K562 (cell line): ENCODE data around the gene OOEP. TPM values are rescaled to one million over a fixed set of nuclear protein-coding genes. Genes with fewer than 3 reads are reported as not detected.
A peak's percentile ranks its signal among the peaks of the same experiment; 100 is the strongest.

ENCODE experiments used
- ATAC-seq: fragments of 200-7000 bp; cut with Tn5 transposase; 3 replicates; pipeline ENCODE4 v1.9.1; 2020; ENCODE audit warnings: moderate library complexity
- BruUV-seq: library from RNA; stranded (reverse); fragments of 400-500 nt; replicated peaks from 2 replicates; lab custom pipeline; 2021; lab: Mats Ljungman, UMichigan
- CTCF ChIA-PET: fragments of 300-600 bp; formaldehyde crosslinking; extraction: SDS; loops from one replicate; lab custom pipeline; 2021; ENCODE audit warnings: low intra/inter-chr PET ratio; lab: Yijun Ruan, JAX
- POLR2A ChIA-PET: fragments of 300-600, 350-650 bp; sonication (Branson Sonifier 250); formaldehyde crosslinking; extraction: SDS; loops from one replicate; lab custom pipeline; 2021; ENCODE audit warnings: antibody characterized with exemption, inconsistent platforms; lab: Yijun Ruan, JAX
- DNase-seq, 4 experiments: peaks; one replicate each; pipeline versions ENCODE4 v3.0.0 to v3.0.0-alpha.2; 2011 to 2018; ENCODE audit warnings: low spot score in 3 of 4, mixed read lengths in 3 of 4; ENCODE audit errors: extremely low read depth in 1 of 4
- FAIRE-seq: peaks from 2 replicates; lab custom pipeline; 2011; peaks lifted over from hg19 to GRCh38; lab: Jason Lieb, UNC
- H2AFZ ChIP-seq: 2 replicates; pipeline ENCODE4 v1.6.0; 2011; ENCODE audit warnings: low read depth, low read length, control low read depth, inconsistent platforms
- H3K27ac ChIP-seq: fragments of 200-600 bp; 3 replicates; pipeline ENCODE4 v1.8.0; 2011; ENCODE audit warnings: low read depth, mild to moderate bottlenecking, control low read depth, inconsistent platforms, low read length, moderate library complexity, mixed read lengths; ENCODE audit errors: extremely low read depth
- H3K27me3 ChIP-seq, 2 experiments: fragments of 300-600 bp in 1 of 2; 2 replicates in 1 of 2; 3 replicates in 1 of 2; pipeline versions ENCODE4 v1.6.0 to v1.8.0; 2011; ENCODE audit warnings: inconsistent platforms in 2 of 2, low read length in 2 of 2, mild to moderate bottlenecking in 1 of 2, mixed read lengths in 1 of 2, moderate library complexity in 1 of 2; ENCODE audit not compliant: control insufficient read depth in 2 of 2, insufficient read depth in 2 of 2
- H3K36me3 ChIP-seq: fragments of 300-600 bp; 3 replicates; pipeline ENCODE4 v1.8.0; 2011; ENCODE audit warnings: mild to moderate bottlenecking, low read length, inconsistent platforms; ENCODE audit not compliant: control insufficient read depth, insufficient read depth
- H3K4me1 ChIP-seq, 2 experiments: fragments of 200-600 bp in 1 of 2; replicated peaks in 1 of 2; 2 replicates in 1 of 2; 3 replicates in 1 of 2; pipeline versions ENCODE4 v1.5.1 to v1.8.0; 2011; ENCODE audit warnings: inconsistent platforms in 2 of 2, low read length in 2 of 2, mild to moderate bottlenecking in 1 of 2, mixed read lengths in 1 of 2, moderate library complexity in 1 of 2; ENCODE audit not compliant: control insufficient read depth in 2 of 2, insufficient read depth in 2 of 2
- H3K4me2 ChIP-seq: 2 replicates; pipeline ENCODE4 v1.6.1; 2011; ENCODE audit warnings: low read length, control low read depth, inconsistent platforms, mixed read lengths; ENCODE audit not compliant: insufficient read depth
- H3K4me3 ChIP-seq: fragments of 200-600 bp; sonication (generic), shearing (Covaris generic); 2 replicates; pipeline ENCODE4 v1.5.1; 2016; ENCODE audit warnings: control low read depth, inconsistent platforms
- H3K79me2 ChIP-seq: fragments of 200-600 bp; 3 replicates; pipeline ENCODE4 v1.8.0; 2011; ENCODE audit warnings: low read length, inconsistent platforms; ENCODE audit not compliant: control insufficient read depth, insufficient read depth
- H3K9ac ChIP-seq, 2 experiments: 2 replicates each; pipeline versions ENCODE4 v1.6.0 to v1.6.1; 2011; ENCODE audit warnings: low read depth in 2 of 2, low read length in 2 of 2, control low read depth in 1 of 2, inconsistent platforms in 1 of 2, mild to moderate bottlenecking in 1 of 2, mixed read lengths in 1 of 2; ENCODE audit not compliant: insufficient read depth in 1 of 2
- H3K9me1 ChIP-seq: one replicate; pipeline ENCODE4 v1.6.0; 2011; ENCODE audit warnings: inconsistent platforms, mild to moderate bottlenecking, low read length, moderate library complexity; ENCODE audit not compliant: control insufficient read depth, insufficient read depth
- H3K9me3 ChIP-seq: replicated peaks from 2 replicates; pipeline ENCODE4 v1.5.1; 2011; ENCODE audit warnings: low read depth, low read length, inconsistent platforms; ENCODE audit not compliant: control insufficient read depth, insufficient read depth
- H4K20me1 ChIP-seq: replicated peaks from 2 replicates; pipeline ENCODE4 v1.6.1; 2011; ENCODE audit warnings: low read length, inconsistent platforms, mixed read lengths; ENCODE audit not compliant: control insufficient read depth, insufficient read depth
- BMI1 ChIP-seq: fragments of 150-350 bp; IDR thresholded peaks from 2 replicates; pipeline ENCODE4 v1.6.1; 2014; ENCODE audit warnings: low read length
- CBX8 ChIP-seq: fragments of 200-600 bp; sonication (generic); IDR thresholded peaks from 2 replicates; pipeline ENCODE4 v1.6.1; 2012; ENCODE audit warnings: borderline replicate concordance, mixed run types, low read depth, mild to moderate bottlenecking, moderate library complexity, mixed read lengths, low read length, control low read depth, inconsistent platforms; ENCODE audit not compliant: poor library complexity, severe bottlenecking; ENCODE audit errors: extremely low read depth
- ESRRB ChIP-seq: fragments of 250-450 bp; sonication (Bioruptor Pico); IDR thresholded peaks from 2 replicates; pipeline ENCODE4 v1.5.0; 2020; ENCODE audit warnings: mild to moderate bottlenecking, moderate library complexity, borderline replicate concordance
- JUN ChIP-seq, 2 experiments: sonication (generic) in 1 of 2; formaldehyde crosslinking in 1 of 2; IDR thresholded peaks; 2 replicates each; pipeline versions ENCODE4 v1.6.1 to v1.8.0; 2012 to 2022; ENCODE audit warnings: borderline replicate concordance in 2 of 2, mild to moderate bottlenecking in 2 of 2, improper control_type of control experiment in 1 of 2, low read depth in 1 of 2, low read length in 1 of 2, missing genetic modification reagents in 1 of 2
- MAFG ChIP-seq: fragments of 450-650 bp; conservative IDR thresholded peaks from 2 replicates; pipeline ENCODE4 v1.6.1; 2016; ENCODE audit warnings: missing genetic modification characterization, missing compliant biosample characterization
- MCM7 ChIP-seq, 2 experiments: fragments of 450-650 bp; IDR thresholded peaks; 2 replicates each; pipeline ENCODE4 v1.6.1; 2016 to 2018
- MTA3 ChIP-seq: fragments of 450-650 bp; formaldehyde crosslinking; IDR thresholded peaks from 2 replicates; pipeline ENCODE4 v1.6.1; 2017; ENCODE audit warnings: mild to moderate bottlenecking, borderline replicate concordance
- PRPF4 ChIP-seq: fragments of 200-400 bp; formaldehyde crosslinking; IDR thresholded peaks from one replicate; pipeline ENCODE4 v1.6.1; 2017; ENCODE audit warnings: low read length, low read depth, mild to moderate bottlenecking; ENCODE audit not compliant: insufficient read depth, poor library complexity, severe bottlenecking
- ZBTB1 ChIP-seq: sonication (generic); formaldehyde crosslinking; IDR thresholded peaks from 2 replicates; pipeline ENCODE4 v1.8.1; 2023; ENCODE audit warnings: missing genetic modification reagents, low read depth, mild to moderate bottlenecking, borderline replicate concordance
- ZBTB7A ChIP-seq: IDR thresholded peaks from 2 replicates; pipeline ENCODE4 v1.6.1; 2011; ENCODE audit warnings: low read depth, mild to moderate bottlenecking, low read length, moderate library complexity, borderline replicate concordance; ENCODE audit not compliant: control insufficient read depth
- ZNF347 ChIP-seq: fragments of 450-650 bp; formaldehyde crosslinking; IDR thresholded peaks from 2 replicates; pipeline ENCODE4 v1.4.0; 2020; ENCODE audit warnings: low read depth, mild to moderate bottlenecking, moderate library complexity
- ZNF589 ChIP-seq: fragments of 200-800 bp; sonication (Bioruptor generic); IDR thresholded peaks from 2 replicates; pipeline ENCODE4 v1.6.1; 2016; ENCODE audit warnings: low read depth, missing genetic modification characterization, missing compliant biosample characterization
- ZNF696 ChIP-seq: fragments of 250-450 bp; sonication (Bioruptor Pico); conservative IDR thresholded peaks from 2 replicates; pipeline ENCODE4 v1.4.0; 2020; ENCODE audit warnings: mild to moderate bottlenecking, moderate library complexity
- WGBS: fragments of 100-300 bp; shearing (Covaris generic); methylation state at CpG from one replicate; pipeline ENCODE4 v1.1.6; 2016; ENCODE audit warnings: low coverage, mixed read lengths; ENCODE audit not compliant: insufficient coverage; ENCODE audit errors: missing lambda C conversion rate; 5-methylcytosine and 5-hydroxymethylcytosine counted together
- in situ Hi-C: fragments of 300-500 bp; cut with MboI; formaldehyde crosslinking; loops from 4 replicates; pipeline ENCODE4 v1.15.0; 2018; ENCODE audit warnings: inconsistent platforms, mixed read lengths
- intact Hi-C: fragments of 100-400 bp; cut with micrococcal nuclease; formaldehyde crosslinking; loops from 2 replicates; pipeline ENCODE4 v1.14.2; 2022
- polyA plus RNA-seq, 8 experiments: library from polyadenylated mRNA; depleted of rRNA in 4 of 8; stranded (reverse) in 5 of 8; unstranded in 3 of 8; fragments of >200 nt; fragmentation: Nextera tagmentation in 2 of 8; fragmentation: Illumina TruSeq in 1 of 8; extraction: Ambion mirVana in 2 of 8; extraction: Trizol in 1 of 8; gene quantifications; 2 replicates each; pipeline versions ENCODE4 v1.2.1 to v1.2.3, GENCODE V29; 2011 to 2014; ENCODE audit warnings: inconsistent platforms in 1 of 8, missing spikeins in 1 of 8
- total RNA-seq, 7 experiments: library from RNA; depleted of rRNA in 6 of 7; stranded (reverse); fragments of >200 nt in 6 of 7; fragmentation: Illumina TruSeq in 2 of 7; extraction: Trizol in 2 of 7; gene quantifications; 2 replicates each; pipeline versions ENCODE4 v1.2.1 to v1.2.3, GENCODE V29; 2011 to 2021; ENCODE audit warnings: low replicate concordance in 1 of 7
- TF ChIP-seq, protein P1 (sequence below): fragments of 150-350 bp; conservative IDR thresholded peaks from 2 replicates; pipeline ENCODE4 v1.6.1; 2014; ENCODE audit warnings: low read length
- TF ChIP-seq, protein P2 (sequence below): fragments of 200-800 bp; sonication (Bioruptor generic); IDR thresholded peaks from 2 replicates; pipeline ENCODE4 v1.6.1; 2017; ENCODE audit warnings: missing genetic modification characterization, missing compliant biosample characterization
- TF ChIP-seq, protein P3 (sequence below): sonication (generic); formaldehyde crosslinking; IDR thresholded peaks from 2 replicates; pipeline ENCODE4 v1.9.0; 2022; ENCODE audit warnings: mild to moderate bottlenecking, missing genetic modification reagents

The OOEP gene
- total and polyA plus RNA-seq, 9 of the 15 experiments (the other 6 are each of a cell fraction or from before 2014, with no cell fraction given): not detected

DNA sequence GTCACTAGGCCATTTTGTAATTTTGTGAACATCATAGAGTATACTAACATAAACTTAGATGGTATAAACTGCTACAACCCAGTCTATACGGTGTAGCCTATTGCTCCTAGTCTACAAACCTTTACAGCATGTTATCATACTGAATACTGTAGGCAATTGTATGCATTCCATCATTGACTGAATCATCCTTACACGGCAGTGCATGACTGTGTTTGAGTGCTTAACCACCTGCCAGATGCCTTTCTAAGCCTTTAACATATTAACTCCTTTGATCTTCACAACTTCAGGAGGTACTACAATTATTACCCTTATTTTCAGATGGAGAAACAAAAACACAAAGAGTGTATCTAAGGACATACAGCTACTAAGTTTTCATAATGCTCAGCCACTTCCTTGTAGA, 29.6 kb downstream of the OOEP start (continued):
- TF ChIP-seq ZNF696 (CRISPR knock-in tag): no peak
- TF ChIP-seq MAFG (tag): no peak
- TF ChIP-seq ZNF589 (CRISPR knock-in tag): no peak
- TF ChIP-seq ZNF347: no peak
- no peak for TF ChIP-seq ZBTB7A
- TF ChIP-seq ESRRB: no peak
- TF ChIP-seq MTA3: no peak
- TF ChIP-seq, protein P1, sequence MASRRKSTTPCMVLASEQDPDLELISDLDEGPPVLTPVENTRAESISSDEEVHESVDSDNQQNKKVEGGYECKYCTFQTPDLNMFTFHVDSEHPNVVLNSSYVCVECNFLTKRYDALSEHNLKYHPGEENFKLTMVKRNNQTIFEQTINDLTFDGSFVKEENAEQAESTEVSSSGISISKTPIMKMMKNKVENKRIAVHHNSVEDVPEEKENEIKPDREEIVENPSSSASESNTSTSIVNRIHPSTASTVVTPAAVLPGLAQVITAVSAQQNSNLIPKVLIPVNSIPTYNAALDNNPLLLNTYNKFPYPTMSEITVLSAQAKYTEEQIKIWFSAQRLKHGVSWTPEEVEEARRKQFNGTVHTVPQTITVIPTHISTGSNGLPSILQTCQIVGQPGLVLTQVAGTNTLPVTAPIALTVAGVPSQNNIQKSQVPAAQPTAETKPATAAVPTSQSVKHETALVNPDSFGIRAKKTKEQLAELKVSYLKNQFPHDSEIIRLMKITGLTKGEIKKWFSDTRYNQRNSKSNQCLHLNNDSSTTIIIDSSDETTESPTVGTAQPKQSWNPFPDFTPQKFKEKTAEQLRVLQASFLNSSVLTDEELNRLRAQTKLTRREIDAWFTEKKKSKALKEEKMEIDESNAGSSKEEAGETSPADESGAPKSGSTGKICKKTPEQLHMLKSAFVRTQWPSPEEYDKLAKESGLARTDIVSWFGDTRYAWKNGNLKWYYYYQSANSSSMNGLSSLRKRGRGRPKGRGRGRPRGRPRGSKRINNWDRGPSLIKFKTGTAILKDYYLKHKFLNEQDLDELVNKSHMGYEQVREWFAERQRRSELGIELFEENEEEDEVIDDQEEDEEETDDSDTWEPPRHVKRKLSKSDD: no peak

DNA sequence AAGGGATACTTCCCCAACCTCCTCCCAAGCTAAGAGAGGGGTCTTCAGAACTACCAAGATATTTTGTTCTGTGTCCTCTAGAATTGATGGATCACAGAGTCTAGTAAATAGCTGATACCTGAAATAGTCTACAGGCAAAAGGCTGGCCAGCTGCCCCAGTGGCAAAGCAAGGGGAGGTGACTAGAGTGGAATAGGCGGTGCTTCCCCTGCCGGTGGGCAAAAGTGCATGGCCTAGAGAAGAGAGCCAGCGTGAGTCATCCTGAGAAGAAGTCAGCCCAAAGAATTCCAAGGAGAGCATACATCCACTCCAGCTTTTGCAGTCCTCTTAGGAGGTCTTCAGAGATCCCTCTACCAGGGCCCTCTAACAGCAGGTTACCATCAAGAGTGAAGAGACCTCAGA, 30.4 kb downstream of the OOEP start:
- Histone ChIP-seq H3K4me3 (no peak overlapping the region), H3K4me2 (no peak overlapping the region), H3K27me3 (peaks cover 4 to 19% of the 10 kb centered on the region in 2 experiments), H4K20me1 (no peaks in the 10 kb centered on the region), H2AFZ (no peak overlapping the region), H3K9ac (no peak overlapping the region), H3K27ac (no peak overlapping the region), H3K79me2 (no peaks in the 10 kb centered on the region), H3K36me3 (no peaks in the 10 kb centered on the region), H3K9me1 (no peaks in the 10 kb centered on the region), H3K4me1 (no peaks in the 10 kb centered on the region), H3K9me3 (no peaks in the 10 kb centered on the region)
- ChIA-PET POLR2A (interaction anchor here (0.9 kb wide), 1 partner anchor 11 kb away, joined by 3 read pairs; no protein-coding TSS in a partner anchor), CTCF (no interaction called here)
- intact Hi-C loops: no loop called here
- peak; percentile 65 for ATAC-seq
- in situ Hi-C loops: loop anchor here (25.0 kb wide), 1 partner anchor 927 kb away; no protein-coding TSS in a partner anchor
- BruUV-seq: no TSS peak
- FAIRE-seq: no peak
- DNase-seq: no peak
- 5% methylated on average over 3 of the region's 3 CpGs for WGBS
- no peak for TF ChIP-seq ZBTB1 (CRISPR knock-in tag)
- TF ChIP-seq, protein P2, sequence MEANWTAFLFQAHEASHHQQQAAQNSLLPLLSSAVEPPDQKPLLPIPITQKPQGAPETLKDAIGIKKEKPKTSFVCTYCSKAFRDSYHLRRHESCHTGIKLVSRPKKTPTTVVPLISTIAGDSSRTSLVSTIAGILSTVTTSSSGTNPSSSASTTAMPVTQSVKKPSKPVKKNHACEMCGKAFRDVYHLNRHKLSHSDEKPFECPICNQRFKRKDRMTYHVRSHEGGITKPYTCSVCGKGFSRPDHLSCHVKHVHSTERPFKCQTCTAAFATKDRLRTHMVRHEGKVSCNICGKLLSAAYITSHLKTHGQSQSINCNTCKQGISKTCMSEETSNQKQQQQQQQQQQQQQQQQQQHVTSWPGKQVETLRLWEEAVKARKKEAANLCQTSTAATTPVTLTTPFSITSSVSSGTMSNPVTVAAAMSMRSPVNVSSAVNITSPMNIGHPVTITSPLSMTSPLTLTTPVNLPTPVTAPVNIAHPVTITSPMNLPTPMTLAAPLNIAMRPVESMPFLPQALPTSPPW (CRISPR knock-in tag): no peak
- TF ChIP-seq PRPF4: no peak
- no peak for TF ChIP-seq CBX8
- TF ChIP-seq MCM7 (IDR thresholded peaks at IDR 0.05): no peak
- no peak for TF ChIP-seq BMI1
- TF ChIP-seq, protein P3, sequence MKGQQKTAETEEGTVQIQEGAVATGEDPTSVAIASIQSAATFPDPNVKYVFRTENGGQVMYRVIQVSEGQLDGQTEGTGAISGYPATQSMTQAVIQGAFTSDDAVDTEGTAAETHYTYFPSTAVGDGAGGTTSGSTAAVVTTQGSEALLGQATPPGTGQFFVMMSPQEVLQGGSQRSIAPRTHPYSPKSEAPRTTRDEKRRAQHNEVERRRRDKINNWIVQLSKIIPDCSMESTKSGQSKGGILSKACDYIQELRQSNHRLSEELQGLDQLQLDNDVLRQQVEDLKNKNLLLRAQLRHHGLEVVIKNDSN (CRISPR knock-in tag): no peak
- TF ChIP-seq JUN (IDR thresholded peaks at IDR 0.05; ENCODE audit: borderline replicate concordance, low read depth, low read length): no peak
- TF ChIP-seq JUN (CRISPR knock-in tag; IDR thresholded peaks at IDR 0.05; ENCODE audit: borderline replicate concordance): no peak
